Ascending aorta (tissue), 2 donors: ENCODE data around the gene FMN2. TPM values are rescaled to one million over a fixed set of nuclear protein-coding genes. Genes with fewer than 3 reads are reported as not detected.

Experiments
- DNase-seq, 2 donors: peaks; one replicate each; pipeline ENCODE4 v3.0.0-alpha.2; 2019; ENCODE audit warnings: low spot score in 2 of 2
- H3K27ac ChIP-seq, 2 donors: fragments of 200-600 bp; sonication (generic); one replicate each; pipeline ENCODE4 v1.5.1; 2016 to 2017; ENCODE audit warnings: mild to moderate bottlenecking in 1 of 2
- H3K27me3 ChIP-seq: fragments of 200-600 bp; sonication (generic); one replicate; pipeline ENCODE4 v1.5.1; 2017
- H3K36me3 ChIP-seq, 2 donors: fragments of 200-600 bp; sonication (generic); one replicate each; pipeline ENCODE4 v1.5.1; 2016
- H3K4me1 ChIP-seq, 2 donors: fragments of 200-600 bp; sonication (generic); one replicate each; pipeline ENCODE4 v1.5.1; 2016 to 2017; ENCODE audit warnings: mild to moderate bottlenecking in 1 of 2
- H3K4me3 ChIP-seq, 2 donors: fragments of 200-600 bp; sonication (generic); one replicate each; pipeline ENCODE4 v1.5.1; 2016 to 2017; ENCODE audit warnings: mild to moderate bottlenecking in 1 of 2
- H3K9me3 ChIP-seq, 2 donors: fragments of 200-600 bp; sonication (generic); one replicate each; pipeline ENCODE4 v1.5.1; 2016
- intact Hi-C: fragments of 100-400 bp; cut with DNase I; formaldehyde crosslinking; loops from one replicate; pipeline ENCODE4 v1.15.1; 2023
- total RNA-seq: library from RNA; depleted of rRNA; stranded (reverse); fragments of >200 nt; gene quantifications from one replicate; pipeline ENCODE4 v1.1.0, GENCODE V29; 2016
- TF ChIP-seq, protein P1 (sequence below), 3 experiments: fragments of 200-600 bp in 2 of 3; fragments of 450-650 bp in 1 of 3; sonication (generic) in 2 of 3; IDR thresholded peaks; one replicate each; pipeline ENCODE4 v1.5.1; 2016 to 2019; ENCODE audit warnings: antibody characterized with exemption in 3 of 3, mild to moderate bottlenecking in 1 of 3, moderate library complexity in 1 of 3

Gene FMN2
- total RNA-seq, 1 donor from 2014 or later, result not detected

DNA sequence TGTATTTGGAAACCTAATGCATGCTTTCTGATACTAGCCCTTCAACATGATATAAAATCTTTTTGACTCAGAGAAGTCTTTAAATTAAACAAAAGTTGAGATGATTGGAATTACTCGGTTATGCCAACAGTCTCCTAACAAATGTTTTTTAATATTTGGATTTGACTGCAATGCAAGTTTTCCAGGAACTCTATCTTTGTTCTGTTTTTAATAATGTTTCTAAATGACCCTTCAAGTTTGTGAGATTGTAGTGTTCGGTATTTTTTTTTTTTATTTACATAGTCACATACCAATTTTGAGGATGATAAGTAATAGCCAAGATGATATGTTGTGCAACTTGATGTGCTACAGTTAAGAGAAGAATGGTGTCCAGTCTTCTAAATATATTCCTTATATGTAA lies 258.0 kb downstream of the FMN2 start:
- TF ChIP-seq, protein P1, sequence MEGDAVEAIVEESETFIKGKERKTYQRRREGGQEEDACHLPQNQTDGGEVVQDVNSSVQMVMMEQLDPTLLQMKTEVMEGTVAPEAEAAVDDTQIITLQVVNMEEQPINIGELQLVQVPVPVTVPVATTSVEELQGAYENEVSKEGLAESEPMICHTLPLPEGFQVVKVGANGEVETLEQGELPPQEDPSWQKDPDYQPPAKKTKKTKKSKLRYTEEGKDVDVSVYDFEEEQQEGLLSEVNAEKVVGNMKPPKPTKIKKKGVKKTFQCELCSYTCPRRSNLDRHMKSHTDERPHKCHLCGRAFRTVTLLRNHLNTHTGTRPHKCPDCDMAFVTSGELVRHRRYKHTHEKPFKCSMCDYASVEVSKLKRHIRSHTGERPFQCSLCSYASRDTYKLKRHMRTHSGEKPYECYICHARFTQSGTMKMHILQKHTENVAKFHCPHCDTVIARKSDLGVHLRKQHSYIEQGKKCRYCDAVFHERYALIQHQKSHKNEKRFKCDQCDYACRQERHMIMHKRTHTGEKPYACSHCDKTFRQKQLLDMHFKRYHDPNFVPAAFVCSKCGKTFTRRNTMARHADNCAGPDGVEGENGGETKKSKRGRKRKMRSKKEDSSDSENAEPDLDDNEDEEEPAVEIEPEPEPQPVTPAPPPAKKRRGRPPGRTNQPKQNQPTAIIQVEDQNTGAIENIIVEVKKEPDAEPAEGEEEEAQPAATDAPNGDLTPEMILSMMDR (IDR thresholded peaks at IDR 0.05), result no peak
- Histone ChIP-seq H3K9me3 (no peaks in the 10 kb centered on the region), H3K27ac (no peak overlapping the region), H3K4me3 (no peak overlapping the region), H3K4me1 (no peaks in the 10 kb centered on the region), H3K27me3 (no peaks in the 10 kb centered on the region), H3K36me3 (no peaks in the 10 kb centered on the region)
- DNase-seq, result no peak
- intact Hi-C loops, result no loop called here

DNA sequence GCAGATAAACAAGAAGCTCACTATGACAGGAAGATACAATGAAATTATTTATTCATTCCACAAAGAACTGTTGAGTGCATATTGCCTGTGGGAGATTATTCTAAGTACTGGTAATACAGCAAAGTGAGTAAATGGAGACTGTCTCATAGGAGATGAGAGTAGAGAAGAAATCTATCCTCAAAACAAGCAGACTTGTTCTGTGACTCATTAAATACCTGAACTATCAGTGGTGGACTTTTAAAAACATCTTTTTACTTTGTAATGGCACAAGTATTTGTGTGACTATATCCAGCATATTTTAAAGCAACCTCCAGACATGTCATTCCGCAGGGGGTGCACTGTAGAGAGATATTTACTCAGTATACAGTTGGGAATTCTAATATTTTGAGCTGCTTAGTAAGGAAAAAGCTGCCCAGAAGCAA lies 259.2 kb downstream of the FMN2 start:
- Histone ChIP-seq H3K9me3 (no peaks in the 10 kb centered on the region), H3K36me3 (no peaks in the 10 kb centered on the region), H3K27ac (no peak overlapping the region), H3K4me3 (no peak overlapping the region), H3K27me3 (no peaks in the 10 kb centered on the region), H3K4me1 (no peaks in the 10 kb centered on the region)
- intact Hi-C loops, result no loop called here
- DNase-seq, result no peak
- TF ChIP-seq, protein P1 (IDR thresholded peaks at IDR 0.05), result no peak

DNA sequence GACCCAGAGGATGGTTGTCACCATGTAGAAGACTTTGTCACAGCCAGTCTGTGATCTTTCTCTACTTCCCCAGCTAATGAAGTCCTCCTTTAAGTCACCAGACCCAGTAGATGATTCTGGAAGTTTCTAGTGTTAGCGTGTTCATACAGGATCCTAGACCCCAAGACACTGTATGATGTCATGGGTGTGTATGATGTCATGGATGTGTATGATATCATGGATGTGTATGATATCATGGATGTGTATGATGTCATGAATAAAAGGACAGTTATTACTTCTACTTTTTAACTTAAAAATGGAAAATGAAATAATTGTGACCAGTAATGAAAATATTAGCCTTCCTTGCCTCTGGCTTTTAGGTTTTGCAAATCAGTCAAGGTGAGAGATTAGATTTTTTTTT lies 260.0 kb downstream of the FMN2 start:
- Histone ChIP-seq H3K4me1 (no peaks in the 10 kb centered on the region), H3K4me3 (no peak overlapping the region), H3K9me3 (no peaks in the 10 kb centered on the region), H3K27me3 (no peaks in the 10 kb centered on the region), H3K27ac (no peak overlapping the region), H3K36me3 (no peaks in the 10 kb centered on the region)
- intact Hi-C loops, result no loop called here
- TF ChIP-seq, protein P1 (IDR thresholded peaks at IDR 0.05), result no peak
- DNase-seq, result no peak

DNA sequence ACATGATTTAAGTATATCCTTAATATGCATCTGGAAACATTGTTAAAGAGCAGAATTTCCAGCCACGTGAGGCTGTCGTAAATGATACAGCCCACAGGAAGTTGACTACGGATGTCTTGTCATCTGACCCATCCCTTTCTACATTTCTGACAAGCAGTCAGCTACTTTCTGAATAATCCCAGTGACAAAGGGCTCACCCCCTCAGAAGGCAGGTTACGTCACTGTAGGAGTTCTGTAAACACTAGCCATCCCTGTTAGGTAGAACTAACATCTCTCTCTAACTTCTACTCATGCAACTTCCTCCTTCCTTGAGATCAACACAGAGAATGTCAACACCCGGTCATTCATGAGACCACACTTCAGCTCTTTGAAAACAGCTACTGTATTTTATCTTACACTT lies 261.1 kb downstream of the FMN2 start:
- no peak for DNase-seq
- no peaks in the 10 kb centered on the region for H3K36me3 ChIP-seq
- TF ChIP-seq, protein P1 (IDR thresholded peaks at IDR 0.05), result no peak
- intact Hi-C loops, result no loop called here
- H3K27me3 ChIP-seq, result no peaks in the 10 kb centered on the region
- no peak overlapping the region for H3K4me3 ChIP-seq
- no peak overlapping the region for H3K27ac ChIP-seq
- no peaks in the 10 kb centered on the region for H3K4me1 ChIP-seq
- no peaks in the 10 kb centered on the region for H3K9me3 ChIP-seq

DNA sequence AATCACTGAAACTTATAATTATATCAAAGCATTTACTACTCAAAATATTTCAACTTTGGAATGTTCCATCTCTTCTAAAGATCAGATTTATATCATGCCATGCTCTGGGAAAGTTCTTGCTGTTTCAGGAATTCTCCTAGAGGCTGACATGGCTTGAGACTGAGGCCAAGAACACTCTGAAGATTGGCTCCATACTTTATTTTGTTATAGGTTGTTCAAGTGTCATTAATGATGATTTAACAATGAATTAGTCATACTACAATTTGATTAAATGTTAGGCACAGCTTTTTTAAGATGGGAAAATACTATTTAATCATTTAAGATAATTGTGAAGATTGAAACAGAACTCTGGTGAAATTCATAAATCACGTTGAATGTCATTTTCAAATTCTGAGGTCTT lies 264.9 kb downstream of the FMN2 start:
- Histone ChIP-seq H3K9me3 (no peaks in the 10 kb centered on the region), H3K4me1 (no peaks in the 10 kb centered on the region), H3K36me3 (no peaks in the 10 kb centered on the region), H3K27ac (no peak overlapping the region), H3K4me3 (no peak overlapping the region), H3K27me3 (no peaks in the 10 kb centered on the region)
- no peak for DNase-seq
- TF ChIP-seq, protein P1 (IDR thresholded peaks at IDR 0.05), result no peak
- intact Hi-C loops, result no loop called here

DNA sequence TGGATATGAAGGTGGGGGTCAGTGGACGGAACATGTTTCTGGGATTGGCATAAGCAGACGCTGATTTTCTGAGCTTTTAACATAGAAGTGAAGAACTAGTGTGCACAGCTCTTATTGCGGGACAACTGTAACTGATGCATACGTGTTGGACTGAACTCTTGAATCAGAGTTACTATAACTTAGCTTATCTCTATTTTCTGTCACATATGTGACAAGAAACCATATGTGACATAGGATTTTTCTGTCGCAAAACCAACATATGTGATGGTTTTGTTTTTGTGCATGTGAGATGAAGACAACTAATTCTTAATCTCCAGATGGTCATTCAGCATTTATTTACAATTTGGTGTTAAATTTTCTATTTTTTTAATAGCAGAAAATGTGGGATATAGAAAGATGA lies 270.4 kb downstream of the FMN2 start:
- H3K9me3 ChIP-seq, result no peaks in the 10 kb centered on the region
- H3K4me3 ChIP-seq, result no peak overlapping the region
- TF ChIP-seq, protein P1 (IDR thresholded peaks at IDR 0.05), result no peak
- no peak for DNase-seq
- H3K36me3 ChIP-seq, result no peaks in the 10 kb centered on the region
- H3K27ac ChIP-seq, result no peak overlapping the region
- intact Hi-C loops, result no loop called here
- H3K4me1 ChIP-seq, result no peaks in the 10 kb centered on the region
- no peaks in the 10 kb centered on the region for H3K27me3 ChIP-seq
